GM19467 (cell line): ENCODE measurements around the gene AKIP1.
A peak's percentile ranks its signal among the peaks of the same experiment; 100 is the strongest.
"Not testable (repeated sequence)": the region's sequence is repeated elsewhere in the genome, so short reads cannot be mapped to it uniquely, and the experiment has no call there.

Source experiments
- ATAC-seq: cut with Tn5 transposase; IDR thresholded peaks from one replicate; pipeline ENCODE4 v1.9.1; 2021; ENCODE audit warnings: mild to moderate bottlenecking, moderate library complexity; ENCODE audit not compliant: unreplicated experiment

The AKIP1 gene

GRCh38 chr11:8911029-8911823, at the start of gene AKIP1:
AKIP1 (plus strand) TSS chr11:8911189; CDS start chr11:8911450, 261 bp downstream.
- ATAC-seq = peak; percentile 87

GRCh38 chr11:8863838-8864237, 47.2 kb upstream of the AKIP1 start:
- no peak for ATAC-seq

- no peak for ATAC-seq
These were observed 45.7 kb upstream of the AKIP1 start for GRCh38 chr11:8865304-8865703.

- no peak for ATAC-seq
These were observed 44.0 kb upstream of the AKIP1 start for GRCh38 chr11:8867035-8867434.

GRCh38 chr11:8867931-8868631, 42.9 kb upstream of the AKIP1 start:
- no peak for ATAC-seq

- no peak for ATAC-seq
These were observed 40.4 kb upstream of the AKIP1 start for GRCh38 chr11:8870411-8871170.

GRCh38 chr11:8871171-8871775, 39.7 kb upstream of the AKIP1 start:
- ATAC-seq = no peak

GRCh38 chr11:8871962-8872361, 39.0 kb upstream of the AKIP1 start:
- no peak for ATAC-seq

GRCh38 chr11:8873741-8874405, 37.1 kb upstream of the AKIP1 start:
- no peak for ATAC-seq

GRCh38 chr11:8878771-8879170, 32.2 kb upstream of the AKIP1 start:
- no peak for ATAC-seq

- not testable (repeated sequence) for ATAC-seq
These were observed 29.4 kb upstream of the AKIP1 start for GRCh38 chr11:8881585-8881984.

GRCh38 chr11:8886322-8886721, 24.7 kb upstream of the AKIP1 start:
- no peak for ATAC-seq

GRCh38 chr11:8891185-8891584, 19.8 kb upstream of the AKIP1 start:
- ATAC-seq = not testable (repeated sequence)

- no peak for ATAC-seq
These were observed 11.8 kb upstream of the AKIP1 start for GRCh38 chr11:8899119-8899753.

- ATAC-seq = no peak
These were observed 5.3 kb upstream of the AKIP1 start for GRCh38 chr11:8905528-8906165.

GRCh38 chr11:8907116-8907515, 3.9 kb upstream of the AKIP1 start:
- no peak for ATAC-seq

- no peak for ATAC-seq
These were observed 2.9 kb upstream of the AKIP1 start for GRCh38 chr11:8908099-8908498.

- peak; percentile 9 for ATAC-seq
These were observed 351 bp upstream of the AKIP1 start for GRCh38 chr11:8910649-8911026.

GRCh38 chr11:8913961-8914660, 3.1 kb downstream of the AKIP1 start:
- no peak for ATAC-seq
